Fibroblast of skin of left biceps (primary cell): ENCODE data around the gene UFSP2.

Experiments used
- DNase-seq, 2 experiments: peaks; one replicate each; pipeline ENCODE4 v3.0.0-alpha.2; 2013; ENCODE audit warnings: low read depth in 2 of 2

UFSP2 gene

DNA sequence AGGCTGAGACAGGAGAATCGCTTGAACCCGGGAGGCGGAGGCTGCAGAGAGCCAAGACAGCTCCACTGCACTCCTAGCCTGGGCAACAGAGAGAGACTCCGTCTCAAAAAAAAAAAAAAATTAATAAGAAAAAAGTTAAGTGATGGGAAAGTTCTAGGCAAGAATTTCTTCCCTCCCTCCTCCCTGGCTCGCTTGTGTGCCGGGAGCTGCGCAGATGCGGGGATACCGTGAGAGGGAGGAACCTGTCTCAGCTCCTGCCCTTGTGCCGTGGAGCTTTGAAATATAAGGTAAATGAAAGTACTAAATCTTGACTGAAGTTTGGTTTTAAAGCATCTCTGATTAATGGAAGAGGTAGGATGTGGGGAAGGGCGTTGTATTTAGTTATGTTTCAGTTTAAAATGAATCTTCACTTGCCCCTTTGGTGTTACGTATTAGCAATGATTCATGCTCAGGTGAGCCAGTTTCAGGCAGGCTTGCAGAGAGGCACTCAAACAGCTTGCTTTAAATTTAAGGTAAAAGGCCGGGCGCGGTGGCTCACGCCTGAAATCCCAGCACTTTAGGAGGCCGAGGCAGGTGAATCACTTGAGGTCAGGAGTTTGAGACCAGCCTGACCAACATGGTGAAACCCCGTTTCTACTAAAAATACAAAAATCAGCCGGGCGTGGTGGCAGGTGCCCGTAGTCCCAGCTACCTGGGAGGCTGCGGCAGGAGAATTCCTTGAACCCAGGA is 1.4 kb upstream of the UFSP2 start:
- DNase-seq: no peak

DNA sequence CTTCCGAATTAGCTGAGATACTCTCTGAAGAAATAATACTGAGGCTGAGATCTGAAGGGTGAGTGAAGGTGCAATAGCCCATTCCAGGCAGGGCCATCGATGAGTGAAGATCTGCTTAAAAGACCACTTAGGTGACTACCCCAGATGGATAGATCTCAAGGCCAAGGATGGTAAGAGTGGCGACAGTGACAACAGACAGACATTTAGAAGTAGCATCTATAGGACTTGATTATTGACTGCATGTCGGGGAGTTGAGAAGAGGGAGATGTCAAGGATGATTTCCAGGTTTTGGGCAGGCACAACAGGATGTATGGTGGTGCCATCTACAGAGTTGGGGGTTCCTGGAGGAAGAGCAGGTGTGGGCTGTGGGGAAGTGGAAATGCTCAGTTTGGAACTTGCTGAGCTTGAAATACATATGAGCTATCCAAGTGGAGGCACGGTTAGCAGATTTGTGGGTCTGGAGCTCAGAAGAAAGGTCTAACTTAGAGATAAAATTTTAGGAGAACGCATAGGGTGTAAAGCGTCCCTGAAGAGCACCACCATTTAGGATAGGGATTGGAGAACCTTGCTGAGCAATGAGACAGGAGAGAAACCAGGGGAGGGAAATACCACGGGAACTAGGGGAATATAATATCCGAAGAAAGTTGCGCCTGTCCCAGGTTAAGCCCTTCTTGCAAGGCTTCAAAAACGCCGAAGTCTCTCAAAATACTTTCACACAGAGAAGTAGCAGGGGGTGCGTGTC is 688 bp downstream of the UFSP2 start:
- DNase-seq: peak; percentile 4 to 6

DNA sequence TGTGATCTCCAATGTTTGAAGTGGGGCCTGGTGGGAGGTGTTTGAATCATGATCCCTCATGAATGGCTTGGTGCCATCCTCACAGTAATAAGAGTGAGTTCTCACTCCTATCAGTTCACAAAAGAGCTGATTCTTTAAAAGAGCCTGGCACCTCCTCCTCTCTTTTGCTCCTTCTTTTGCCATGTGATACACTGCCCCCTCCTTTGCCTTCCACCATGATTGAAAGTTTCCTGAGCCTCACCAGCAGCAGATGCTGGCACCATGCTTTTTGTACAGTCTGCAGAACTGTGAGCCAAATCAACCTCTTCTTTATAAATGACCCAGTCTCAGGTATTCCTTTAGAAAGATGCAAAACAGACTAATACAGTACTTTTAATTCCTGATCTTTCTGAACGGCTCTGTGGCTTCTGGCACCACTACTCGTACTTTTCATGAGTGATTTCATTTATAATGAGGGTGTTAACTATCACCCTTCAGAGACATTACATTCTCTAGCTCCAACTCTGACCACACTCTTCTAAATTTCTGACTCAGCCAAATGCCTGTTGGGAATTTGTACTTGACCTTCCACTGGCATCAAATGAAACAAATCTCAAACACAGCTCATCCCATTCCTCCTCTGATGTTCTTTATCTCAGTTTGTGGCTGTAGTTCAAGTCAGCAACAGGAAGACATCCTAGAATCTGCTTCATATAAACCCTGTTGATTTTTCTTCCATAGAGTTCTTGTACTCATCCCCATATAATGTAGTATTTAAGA is 4.2 kb downstream of the UFSP2 start:
- peak; percentile 24 to 38 for DNase-seq

DNA sequence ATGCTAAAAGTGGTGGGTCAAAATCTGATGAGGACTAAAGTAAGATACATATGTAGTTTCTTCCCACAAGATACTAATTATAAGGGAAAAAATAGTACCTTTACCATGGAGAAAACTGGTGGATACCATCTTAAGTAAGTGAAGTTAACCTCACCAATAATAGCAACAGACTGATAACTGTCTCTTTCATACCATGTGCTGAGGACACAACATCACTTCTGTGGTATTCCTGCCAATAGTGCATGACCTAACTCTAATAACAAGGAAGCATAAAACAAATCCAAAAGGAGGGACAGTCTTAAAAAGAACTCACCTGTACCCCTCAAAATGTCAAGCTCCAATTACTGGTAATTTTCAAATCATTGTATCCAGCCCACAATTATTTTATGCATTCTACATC is 8.8 kb downstream of the UFSP2 start:
- DNase-seq: no peak

DNA sequence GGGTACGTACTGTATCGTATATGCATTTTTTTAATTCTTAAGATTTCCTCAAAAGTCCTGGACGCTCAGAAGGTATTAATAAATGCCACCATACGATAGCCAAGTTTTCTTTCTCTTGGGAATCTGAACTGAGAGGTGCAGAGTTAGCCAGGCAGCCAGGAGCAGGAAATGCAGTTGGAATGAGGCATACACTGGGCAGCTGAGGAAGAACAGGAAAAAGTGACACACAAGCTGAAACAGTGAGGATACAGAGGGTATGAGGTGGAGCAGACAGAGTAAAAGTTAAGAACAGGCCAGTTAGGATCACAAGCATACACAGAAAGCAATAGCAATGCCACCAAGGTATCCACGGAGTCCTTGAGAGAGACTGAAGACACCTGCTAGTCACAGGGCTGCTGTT is 13.4 kb downstream of the UFSP2 start:
- no peak for DNase-seq

DNA sequence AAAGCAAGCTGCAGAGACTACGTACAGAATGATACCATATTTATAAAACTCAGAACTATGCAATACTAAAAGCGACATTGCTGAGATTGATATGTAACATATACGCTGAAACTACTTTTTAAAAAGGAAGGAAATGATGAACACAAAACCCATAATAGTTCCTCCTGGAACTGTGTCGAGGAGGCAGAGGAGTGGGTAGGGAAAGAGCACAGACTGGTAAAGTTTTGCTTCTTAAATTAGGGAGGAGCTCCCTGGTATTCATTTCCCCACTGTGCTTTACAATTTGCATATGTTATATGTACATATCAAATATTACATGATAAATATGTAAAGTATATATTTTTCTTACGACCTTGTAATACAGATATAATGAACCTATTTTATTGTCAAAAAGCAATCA is 13.9 kb downstream of the UFSP2 start:
- no peak for DNase-seq

DNA sequence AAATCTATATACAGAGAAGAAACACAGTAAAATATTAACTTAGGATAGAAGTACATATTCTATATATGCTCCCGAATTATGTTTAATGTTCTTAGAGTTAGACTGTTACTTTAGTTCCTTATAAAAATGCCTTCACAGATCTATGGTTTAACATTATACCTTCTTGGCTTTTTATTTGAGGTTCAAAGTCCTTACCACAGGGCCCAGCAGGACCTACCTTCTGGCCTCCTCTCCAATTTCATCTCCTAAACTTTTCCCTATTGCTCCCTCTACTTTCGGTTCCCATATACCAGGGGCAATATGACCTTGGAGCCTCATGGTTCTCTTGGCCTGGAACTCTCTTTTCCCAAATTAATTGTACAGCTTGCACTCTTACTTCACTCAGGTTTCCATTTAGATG is 17.3 kb downstream of the UFSP2 start:
- no peak for DNase-seq

DNA sequence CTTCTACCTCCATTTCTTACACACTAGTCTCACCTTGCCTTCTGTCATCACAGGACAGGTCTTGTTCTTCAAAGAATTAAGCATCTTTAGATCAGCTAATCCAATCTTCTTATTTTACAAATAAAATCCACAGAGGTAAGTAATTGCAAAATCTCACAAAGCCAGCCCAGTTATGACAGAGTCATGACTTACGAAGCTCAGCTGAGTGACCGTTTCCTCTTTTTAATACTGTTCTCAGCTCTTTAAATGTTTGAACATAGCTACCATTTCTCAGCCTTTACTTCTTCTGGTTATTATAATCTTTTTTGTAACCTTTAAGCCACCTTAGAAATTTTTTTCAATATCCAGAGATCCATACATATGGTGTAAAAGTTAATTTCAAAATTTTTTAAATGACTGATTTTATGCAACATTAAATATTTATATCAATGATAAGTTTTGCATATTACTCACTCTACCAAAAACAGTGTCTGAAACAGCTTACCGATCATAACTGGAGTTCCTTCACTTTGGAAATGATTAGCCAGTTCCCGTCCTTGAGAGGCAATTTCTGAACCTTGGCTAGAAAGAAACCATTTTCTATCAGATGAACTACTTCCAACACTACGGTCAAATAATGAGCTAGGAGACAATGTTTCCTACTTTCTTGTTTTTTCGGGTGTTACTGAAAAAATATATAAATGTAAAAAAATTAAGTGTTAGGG is 20.3 kb downstream of the UFSP2 start:
- DNase-seq: no peak

DNA sequence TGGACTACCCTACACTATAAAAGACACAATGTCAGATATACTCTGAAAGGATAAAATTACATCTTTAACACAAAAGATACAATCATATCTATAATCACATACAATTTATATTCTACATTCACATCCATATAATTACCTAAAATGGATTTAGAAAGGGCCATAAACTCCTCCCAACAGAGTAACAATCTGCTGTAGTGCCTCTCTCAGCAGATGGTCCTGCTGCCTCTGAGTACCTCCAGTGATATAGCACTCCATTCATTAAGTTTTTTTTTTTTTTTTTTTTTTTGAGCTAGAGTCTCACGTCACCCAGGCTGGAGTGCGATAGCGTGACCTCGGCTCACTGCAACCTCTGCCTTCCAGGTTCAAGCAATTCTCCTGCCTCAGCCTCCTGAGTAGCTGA is 21.7 kb downstream of the UFSP2 start:
- DNase-seq: no peak

DNA sequence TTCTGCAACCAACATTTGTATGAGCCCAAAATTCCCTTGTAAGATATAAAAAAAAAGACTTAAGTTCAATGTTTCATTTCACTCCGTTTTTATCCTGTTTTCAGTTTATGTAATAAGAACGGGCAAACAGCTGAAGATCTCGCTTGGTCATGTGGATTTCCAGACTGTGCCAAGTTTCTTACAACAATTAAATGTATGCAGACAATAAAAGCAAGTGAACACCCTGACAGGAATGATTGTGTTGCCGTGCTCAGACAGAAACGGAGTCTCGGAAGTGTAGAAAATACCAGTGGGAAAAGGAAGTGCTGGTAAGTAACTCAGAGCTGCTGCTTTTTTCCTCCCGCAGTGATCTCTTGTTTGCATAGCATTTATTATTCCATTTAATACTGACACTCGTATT is 26.3 kb downstream of the UFSP2 start:
- no peak for DNase-seq

DNA sequence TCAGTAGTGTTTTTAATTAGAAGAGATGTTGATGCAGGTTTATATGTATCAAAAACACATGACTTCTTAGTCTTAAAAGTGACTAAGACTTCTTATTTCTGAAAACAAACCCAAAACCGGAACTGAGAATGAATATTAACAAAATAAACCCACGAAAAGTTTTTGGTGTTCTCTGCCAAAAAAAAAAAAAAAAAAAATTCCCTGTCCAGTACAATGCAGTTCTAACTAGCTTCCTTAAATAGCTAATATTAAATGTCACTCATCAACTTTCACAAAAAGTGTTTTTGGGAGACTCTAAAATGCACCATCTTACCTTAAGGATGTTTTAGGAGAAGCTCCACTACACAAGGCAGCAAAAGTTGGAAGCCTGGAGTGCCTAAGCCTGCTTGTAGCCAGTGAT is 27.1 kb downstream of the UFSP2 start:
- no peak for DNase-seq

DNA sequence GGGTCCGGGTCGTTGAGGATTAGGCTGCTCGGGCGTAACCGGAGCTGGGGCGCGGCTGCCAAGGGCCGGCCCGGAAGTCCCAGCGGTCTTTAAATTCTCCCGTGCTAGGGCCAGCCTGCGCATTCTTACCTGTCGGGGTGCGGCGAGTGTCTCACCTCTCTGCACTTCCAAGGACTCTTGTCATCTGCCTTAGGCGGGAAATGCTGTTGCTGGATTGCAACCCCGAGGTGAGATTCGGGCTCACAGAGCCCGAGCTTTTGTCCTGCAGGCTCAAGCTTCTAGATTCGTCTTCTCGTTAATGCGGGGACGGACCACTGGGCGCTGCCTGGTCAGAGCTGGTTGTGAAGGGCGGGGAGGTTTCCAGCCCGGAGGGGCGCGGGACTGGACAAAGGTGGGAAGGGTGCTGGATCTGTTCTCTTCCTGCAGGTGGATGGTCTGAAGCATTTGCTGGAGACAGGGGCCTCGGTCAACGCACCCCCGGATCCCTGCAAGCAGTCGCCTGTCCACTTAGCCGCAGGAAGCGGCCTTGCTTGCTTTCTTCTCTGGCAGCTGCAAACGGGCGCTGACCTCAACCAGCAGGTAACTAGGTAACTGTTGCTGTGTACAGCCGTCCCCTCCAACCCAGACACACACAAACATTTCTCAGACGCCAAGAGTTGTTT is 28.9 kb downstream of the UFSP2 start, which contains the start of gene ANKRD37:
Gene ANKRD37 (plus strand): TSS at position 118 of the 662 bp plus-strand sequence. CDS start 83 bp downstream, at position 201.
- DNase-seq: no peak

DNA sequence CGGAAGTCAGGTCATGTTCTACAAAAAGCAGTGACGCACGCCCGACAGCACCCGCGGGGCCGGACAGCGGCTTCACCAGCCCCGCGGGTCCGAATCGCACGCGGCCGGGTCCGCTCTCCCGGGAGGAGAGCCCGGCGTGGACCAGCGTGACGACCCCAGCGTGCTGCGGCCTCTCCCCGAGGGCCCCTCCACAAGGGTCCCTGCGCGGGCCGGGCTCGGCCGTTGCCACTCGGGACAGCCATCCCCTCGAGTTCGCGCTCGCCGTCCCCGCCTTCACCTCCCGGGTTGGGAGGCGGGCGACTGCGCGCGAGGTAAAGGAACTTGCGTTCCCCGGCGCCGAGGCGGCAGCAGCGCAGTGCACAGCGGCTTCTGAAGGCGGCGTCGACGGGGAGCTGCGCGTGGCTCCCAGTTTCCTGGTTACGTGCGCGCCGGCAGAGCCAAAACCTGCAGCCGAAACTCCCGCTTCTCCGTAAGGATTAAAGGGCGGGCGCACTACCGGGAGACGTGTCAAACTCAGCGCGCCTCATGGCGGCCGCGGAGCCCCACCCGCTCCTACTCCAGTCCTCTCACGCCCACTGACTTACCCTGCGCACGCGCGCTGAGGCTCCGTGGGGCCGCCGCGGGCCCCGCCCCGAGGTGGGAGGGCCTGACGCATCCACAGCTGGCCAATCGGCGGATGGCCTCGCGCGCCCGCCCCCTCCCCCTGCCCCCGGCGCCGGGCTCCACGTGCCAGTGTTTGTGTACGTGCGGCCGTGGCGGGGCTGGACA is 29.6 kb downstream of the UFSP2 start:
- DNase-seq: peak; percentile 96

DNA sequence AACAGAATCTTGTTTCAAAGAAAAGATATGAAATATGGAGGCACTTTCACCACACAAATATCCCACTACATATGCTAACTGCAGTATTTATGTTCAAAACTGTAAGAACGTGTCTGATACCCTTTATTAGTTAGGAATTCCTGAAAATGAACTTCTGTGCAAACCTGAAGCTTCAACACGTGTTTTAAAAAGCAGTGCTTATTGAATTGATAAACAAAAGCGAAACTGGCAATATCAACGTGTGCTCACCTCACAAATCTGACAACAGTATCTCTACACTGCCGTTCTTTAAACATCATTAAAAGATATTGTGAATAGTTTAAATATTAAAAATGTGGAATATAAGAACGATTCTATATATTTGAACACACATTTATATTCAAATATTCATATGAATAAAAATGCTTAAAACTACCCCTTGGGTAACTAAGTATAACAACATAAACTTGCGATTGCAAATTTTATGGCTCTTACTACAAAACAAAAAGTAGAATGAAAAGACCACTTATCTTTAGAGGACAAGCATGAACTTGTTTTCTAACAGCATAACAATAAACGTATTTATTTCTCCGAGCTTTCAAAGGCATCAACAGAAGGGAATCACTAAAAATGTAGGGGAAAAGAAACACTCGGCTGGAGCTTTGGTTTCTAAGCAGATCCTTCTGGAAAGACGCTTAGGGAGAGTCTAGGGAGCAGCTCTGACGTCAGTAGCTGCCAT is 30.4 kb downstream of the UFSP2 start, which contains the start of gene LRP2BP:
Gene LRP2BP (minus strand): TSS at position 687 of the 718 bp plus-strand sequence. CDS start 17,738 bp downstream, outside the sequence.
- DNase-seq: peak in 1 of 2 experiments; percentile 56

DNA sequence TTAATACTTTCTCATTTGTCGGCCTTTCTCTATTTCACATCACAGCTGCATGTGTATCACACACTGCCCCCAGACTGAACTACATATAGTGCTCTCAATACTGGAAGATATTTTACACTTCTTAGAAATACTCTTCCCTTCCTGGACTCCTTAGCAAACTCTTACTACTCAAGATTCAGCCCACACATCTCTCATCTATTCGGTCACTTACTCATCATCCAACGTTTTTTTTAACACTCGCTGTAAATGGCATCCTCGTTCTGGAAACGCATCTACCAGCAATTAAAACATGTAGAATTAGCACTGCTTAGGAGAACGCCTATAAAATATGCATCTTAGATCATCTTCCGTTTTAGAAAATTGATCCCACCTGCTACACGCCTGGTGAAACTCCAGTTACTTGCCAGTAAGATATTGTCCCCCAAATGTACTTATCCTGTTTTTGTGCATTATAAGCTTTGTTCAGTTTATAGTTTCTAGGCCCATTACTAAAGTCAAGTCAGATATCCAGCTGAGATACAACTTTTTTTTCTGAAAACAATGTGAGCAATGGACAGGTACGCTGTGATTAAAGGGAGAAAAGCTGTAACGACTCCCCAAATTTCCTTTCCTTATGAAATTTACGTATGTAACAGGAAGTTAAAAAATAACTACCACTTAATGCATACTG is 31.1 kb downstream of the UFSP2 start:
- no peak for DNase-seq

DNA sequence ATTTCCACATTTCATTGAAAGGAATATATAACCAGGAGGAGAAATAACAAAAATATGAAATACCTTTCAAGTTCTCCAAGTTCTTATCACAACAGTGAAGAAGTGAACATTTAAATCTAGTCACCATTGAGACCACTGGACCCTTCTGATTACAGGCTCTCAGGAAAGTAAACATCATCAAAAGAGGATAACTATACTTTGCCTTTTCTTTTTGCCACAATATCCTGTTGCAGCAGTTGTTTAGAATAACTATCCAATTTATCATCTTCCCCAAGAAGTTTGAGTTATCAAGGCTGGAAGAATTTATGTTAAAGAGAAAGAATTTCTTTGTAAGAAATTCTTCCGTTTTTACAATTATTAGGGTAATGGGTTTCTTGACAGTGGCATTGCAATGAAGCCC is 33.6 kb downstream of the UFSP2 start:
- no peak for DNase-seq

DNA sequence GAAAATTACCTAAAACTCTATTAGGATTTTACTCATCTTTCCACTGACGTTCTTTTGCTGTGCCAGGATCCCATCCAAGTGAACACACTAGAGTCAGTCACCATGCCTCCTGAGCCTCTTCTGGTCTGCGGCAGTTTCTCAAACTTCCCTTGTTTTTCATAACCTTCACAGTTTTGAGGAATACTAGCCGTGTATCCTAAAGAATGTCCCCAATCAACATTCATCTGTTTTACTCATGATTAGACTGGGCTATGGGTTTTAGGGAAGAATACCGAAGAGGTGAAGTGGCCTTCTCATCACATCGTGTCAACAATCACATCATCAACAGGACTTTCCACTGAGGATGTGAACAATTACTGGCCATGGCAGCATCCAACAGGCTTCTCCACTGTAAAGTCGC is 34.8 kb downstream of the UFSP2 start:
- no peak for DNase-seq

DNA sequence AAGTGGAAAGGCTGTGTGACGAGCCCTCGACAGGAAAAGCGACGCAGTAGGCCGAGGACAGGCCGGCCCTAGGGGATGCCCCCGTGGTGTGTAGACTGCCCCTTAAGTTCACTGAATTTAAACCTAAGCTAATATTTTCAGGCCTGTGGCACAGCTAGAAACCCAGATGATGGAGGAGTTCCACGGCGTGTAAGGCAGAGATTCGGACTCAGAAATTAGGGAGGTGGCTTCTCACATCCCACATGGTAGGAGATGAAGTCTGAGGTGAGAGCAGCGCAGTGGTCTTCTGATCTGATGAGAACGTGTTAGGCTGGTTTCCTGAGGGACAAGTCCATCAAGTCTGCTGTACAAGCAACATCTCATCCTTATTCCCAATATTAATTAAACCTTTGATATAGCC is 37.8 kb downstream of the UFSP2 start:
- DNase-seq: no peak

DNA sequence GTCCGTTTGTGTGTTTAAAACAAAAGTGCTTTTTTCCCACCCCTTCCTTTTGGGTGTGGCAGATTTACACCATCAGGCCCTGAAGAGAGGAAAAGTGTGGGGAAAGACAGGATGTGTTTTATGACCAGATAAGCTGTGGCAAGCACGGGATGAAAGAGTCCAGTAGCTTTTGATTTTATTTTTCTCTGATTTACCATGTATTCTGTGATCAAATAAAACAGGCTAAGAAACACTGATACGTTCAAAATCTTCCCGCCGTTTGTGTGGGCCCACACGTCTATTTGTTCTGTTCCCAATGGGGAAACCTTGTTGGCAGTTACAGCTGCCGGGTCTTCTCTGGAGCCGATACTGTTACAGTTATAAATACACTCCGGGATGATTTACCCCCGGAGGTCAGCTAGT is 40.8 kb downstream of the UFSP2 start:
- DNase-seq: no peak
